ENCODE measurements around the gene HDAC9.

The HDAC9 gene

DNA sequence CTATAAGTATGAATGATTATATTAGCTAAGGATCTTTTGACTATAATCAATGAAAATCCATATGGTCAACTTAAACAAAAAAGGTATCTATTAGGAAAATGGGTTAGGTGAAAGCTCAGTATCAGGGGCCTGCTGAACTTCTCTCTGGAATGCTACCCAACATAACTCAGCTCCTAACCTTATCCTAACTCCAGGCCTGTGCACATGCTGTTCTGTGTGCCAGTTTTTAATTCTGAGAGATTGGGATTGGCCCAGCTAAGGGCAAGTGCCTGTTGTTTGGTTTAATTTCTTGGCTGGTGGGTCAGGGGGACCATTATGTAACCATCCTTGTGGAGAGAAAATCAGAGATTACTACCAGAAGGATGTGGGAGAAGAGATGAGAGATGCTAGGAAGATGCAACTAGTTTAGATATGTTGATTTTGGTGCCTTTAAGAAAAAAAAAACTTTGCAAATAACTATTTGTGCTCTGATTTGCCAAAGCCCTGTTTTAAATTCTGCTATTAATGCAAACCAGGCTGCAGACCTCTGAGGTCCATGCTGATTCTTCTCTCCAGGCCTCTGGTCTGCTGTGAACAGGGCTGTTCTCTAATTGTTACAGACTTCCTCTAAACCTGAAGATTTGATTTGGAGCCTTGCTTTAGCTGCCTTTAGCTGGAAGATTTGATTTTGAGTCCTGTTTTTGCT, 23.9 kb upstream of the HDAC9 start:
- no peak for DNase-seq (ENCODE audit: low read depth)
- TF ChIP-seq, protein P1, sequence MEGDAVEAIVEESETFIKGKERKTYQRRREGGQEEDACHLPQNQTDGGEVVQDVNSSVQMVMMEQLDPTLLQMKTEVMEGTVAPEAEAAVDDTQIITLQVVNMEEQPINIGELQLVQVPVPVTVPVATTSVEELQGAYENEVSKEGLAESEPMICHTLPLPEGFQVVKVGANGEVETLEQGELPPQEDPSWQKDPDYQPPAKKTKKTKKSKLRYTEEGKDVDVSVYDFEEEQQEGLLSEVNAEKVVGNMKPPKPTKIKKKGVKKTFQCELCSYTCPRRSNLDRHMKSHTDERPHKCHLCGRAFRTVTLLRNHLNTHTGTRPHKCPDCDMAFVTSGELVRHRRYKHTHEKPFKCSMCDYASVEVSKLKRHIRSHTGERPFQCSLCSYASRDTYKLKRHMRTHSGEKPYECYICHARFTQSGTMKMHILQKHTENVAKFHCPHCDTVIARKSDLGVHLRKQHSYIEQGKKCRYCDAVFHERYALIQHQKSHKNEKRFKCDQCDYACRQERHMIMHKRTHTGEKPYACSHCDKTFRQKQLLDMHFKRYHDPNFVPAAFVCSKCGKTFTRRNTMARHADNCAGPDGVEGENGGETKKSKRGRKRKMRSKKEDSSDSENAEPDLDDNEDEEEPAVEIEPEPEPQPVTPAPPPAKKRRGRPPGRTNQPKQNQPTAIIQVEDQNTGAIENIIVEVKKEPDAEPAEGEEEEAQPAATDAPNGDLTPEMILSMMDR (conservative IDR thresholded peaks at IDR 0.05; ENCODE audit: control insufficient read depth, insufficient read depth, low read depth, low read length): no peak
- no peak overlapping the region for H3K4me3 ChIP-seq (ENCODE audit: control insufficient read depth, low read depth, low read length)

DNA sequence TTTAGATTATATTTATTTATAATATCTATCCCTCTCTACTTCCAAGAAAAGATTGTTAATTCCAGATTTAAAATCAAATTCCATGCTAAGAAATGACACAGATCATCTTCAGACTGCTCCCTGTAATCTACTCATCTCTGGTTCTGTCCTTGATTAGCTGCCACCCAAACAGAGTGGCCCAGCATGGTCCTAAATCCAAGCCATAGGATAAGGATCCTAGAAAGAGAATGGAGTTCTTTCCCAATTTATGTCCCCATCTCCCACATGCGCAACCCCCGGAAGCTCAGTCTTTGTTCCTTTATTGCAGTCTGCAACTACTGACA, 23.4 kb upstream of the HDAC9 start:
- DNase-seq (ENCODE audit: low read depth): no peak
- H3K4me3 ChIP-seq (ENCODE audit: control insufficient read depth, low read depth, low read length): no peak overlapping the region
- TF ChIP-seq, protein P1 (conservative IDR thresholded peaks at IDR 0.05; ENCODE audit: control insufficient read depth, insufficient read depth, low read depth, low read length): no peak

- TF ChIP-seq, protein P1 (conservative IDR thresholded peaks at IDR 0.05; ENCODE audit: control insufficient read depth, insufficient read depth, low read depth, low read length): no peak
- no peak overlapping the region for H3K4me3 ChIP-seq (ENCODE audit: control insufficient read depth, low read depth, low read length)
- no peak for DNase-seq (ENCODE audit: low read depth)
These were observed 22.4 kb upstream of the HDAC9 start for GRCh38 chr7:18473119-18473518.

- TF ChIP-seq, protein P1 (conservative IDR thresholded peaks at IDR 0.05; ENCODE audit: control insufficient read depth, insufficient read depth, low read depth, low read length): no peak
- no peak overlapping the region for H3K4me3 ChIP-seq (ENCODE audit: control insufficient read depth, low read depth, low read length)
- DNase-seq (ENCODE audit: low read depth): no peak
These were observed 20.6 kb upstream of the HDAC9 start for GRCh38 chr7:18474944-18475343.

DNA sequence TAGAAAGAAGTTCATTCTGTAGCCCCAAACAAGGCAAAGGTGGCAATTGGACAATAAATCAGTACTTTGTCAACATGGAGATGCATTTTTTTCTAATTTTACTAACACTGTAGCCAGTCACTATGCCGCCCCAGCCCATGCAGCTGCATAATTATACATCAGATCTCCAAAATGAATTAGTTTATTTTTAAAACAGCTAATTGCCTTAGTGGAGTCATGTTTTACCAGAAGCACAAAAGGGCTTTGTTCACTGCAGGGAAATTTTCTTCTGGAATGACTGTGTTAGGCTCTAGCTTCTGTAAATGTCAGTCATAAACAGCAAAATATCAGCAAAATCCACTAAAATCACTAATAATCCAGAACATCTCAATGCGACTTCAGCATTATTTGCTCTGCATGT, 20.1 kb upstream of the HDAC9 start:
- DNase-seq (ENCODE audit: low read depth): no peak
- H3K4me3 ChIP-seq (ENCODE audit: control insufficient read depth, low read depth, low read length): no peak overlapping the region
- TF ChIP-seq, protein P1 (conservative IDR thresholded peaks at IDR 0.05; ENCODE audit: control insufficient read depth, insufficient read depth, low read depth, low read length): no peak

GRCh38 chr7:18481776-18482175, 13.8 kb upstream of the HDAC9 start:
- TF ChIP-seq, protein P1 (conservative IDR thresholded peaks at IDR 0.05; ENCODE audit: control insufficient read depth, insufficient read depth, low read depth, low read length): no peak
- no peak for DNase-seq (ENCODE audit: low read depth)
- H3K4me3 ChIP-seq (ENCODE audit: control insufficient read depth, low read depth, low read length): no peak overlapping the region

GRCh38 chr7:18488049-18488448, 7.5 kb upstream of the HDAC9 start:
- no peak overlapping the region for H3K4me3 ChIP-seq (ENCODE audit: control insufficient read depth, low read depth, low read length)
- DNase-seq (ENCODE audit: low read depth): no peak
- TF ChIP-seq, protein P1 (conservative IDR thresholded peaks at IDR 0.05; ENCODE audit: control insufficient read depth, insufficient read depth, low read depth, low read length): no peak

Measured in fibroblast of mammary gland (primary cell).